Measurements from ENCODE around the gene PDXK. TPM values are rescaled to one million over a fixed set of nuclear protein-coding genes. Genes with fewer than 3 reads are reported as not detected.

Gene PDXK
- total and polyA plus RNA-seq, 2 donors from 2014 or later, result 122 to 210 TPM

- H3K4me3 ChIP-seq (ENCODE audit: low read length in 3 of 3), result no peak overlapping the region
- FAIRE-seq, result no peak
- no peaks in the 10 kb centered on the region for H3K27me3 ChIP-seq (ENCODE audit: control insufficient read depth, insufficient read depth, low read length)
- no peak for DNase-seq
- no peaks in the 10 kb centered on the region for H3K9me3 ChIP-seq (ENCODE audit: control insufficient read depth in 2 of 3, insufficient read depth in 1 of 3, low read length in 3 of 3)
- TF ChIP-seq CTCF (IDR thresholded peaks at IDR 0.05; ENCODE audit: borderline replicate concordance, extremely low read depth, insufficient read depth), result no peak
- H3K4me1 ChIP-seq (ENCODE audit: control insufficient read depth in 2 of 3, insufficient read depth in 2 of 3, low read depth in 1 of 3, low read length in 3 of 3), result no peaks in the 10 kb centered on the region
- peaks cover 0 to 9% (median 3%) of the 10 kb centered on the region in 3 donors for H3K36me3 ChIP-seq (ENCODE audit: control insufficient read depth in 2 of 3, insufficient read depth in 3 of 3, low read length in 3 of 3)
- H3K9ac ChIP-seq (ENCODE audit: low read length in 3 of 3), result no peak overlapping the region
- intact Hi-C loops (cut with DNase I), result no loop called here
- no peak overlapping the region for H3K27ac ChIP-seq (ENCODE audit: low read depth in 2 of 2, low read length in 2 of 2)
Measured at GRCh38 chr21:43805275-43805800, 86.4 kb downstream of the PDXK start.

GRCh38 chr21:43806017-43806710 lies 87.2 kb downstream of the PDXK start:
- H3K4me1 ChIP-seq (ENCODE audit: control insufficient read depth in 2 of 3, insufficient read depth in 2 of 3, low read depth in 1 of 3, low read length in 3 of 3), result peaks cover 0 to 7% (median 0%) of the 10 kb centered on the region in 3 donors
- peaks cover 0 to 8% (median 0%) of the 10 kb centered on the region in 3 donors for H3K36me3 ChIP-seq (ENCODE audit: control insufficient read depth in 2 of 3, insufficient read depth in 3 of 3, low read length in 3 of 3)
- intact Hi-C loops (cut with DNase I), result no loop called here
- no peaks in the 10 kb centered on the region for H3K9me3 ChIP-seq (ENCODE audit: control insufficient read depth in 2 of 3, insufficient read depth in 1 of 3, low read length in 3 of 3)
- no peak for DNase-seq
- H3K4me3 ChIP-seq (ENCODE audit: low read length in 3 of 3), result no peak overlapping the region
- FAIRE-seq, result no peak
- no peak overlapping the region for H3K27ac ChIP-seq (ENCODE audit: low read depth in 2 of 2, low read length in 2 of 2)
- H3K27me3 ChIP-seq (ENCODE audit: control insufficient read depth, insufficient read depth, low read length), result no peaks in the 10 kb centered on the region
- no peak overlapping the region for H3K9ac ChIP-seq (ENCODE audit: low read length in 3 of 3)
- TF ChIP-seq CTCF (IDR thresholded peaks at IDR 0.05; ENCODE audit: borderline replicate concordance, extremely low read depth, insufficient read depth), result no peak

GRCh38 chr21:43808367-43808766 lies 89.4 kb downstream of the PDXK start:
- H3K4me1 ChIP-seq (ENCODE audit: control insufficient read depth in 2 of 3, insufficient read depth in 2 of 3, low read depth in 1 of 3, low read length in 3 of 3), result peaks cover 0 to 7% (median 0%) of the 10 kb centered on the region in 3 donors
- TF ChIP-seq CTCF (IDR thresholded peaks at IDR 0.05; ENCODE audit: borderline replicate concordance, extremely low read depth, insufficient read depth), result no peak
- H3K9ac ChIP-seq (ENCODE audit: low read length in 3 of 3), result no peak overlapping the region
- intact Hi-C loops (cut with DNase I), result no loop called here
- no peaks in the 10 kb centered on the region for H3K9me3 ChIP-seq (ENCODE audit: control insufficient read depth in 2 of 3, insufficient read depth in 1 of 3, low read length in 3 of 3)
- no peak overlapping the region for H3K27ac ChIP-seq (ENCODE audit: low read depth in 2 of 2, low read length in 2 of 2)
- no peak overlapping the region for H3K4me3 ChIP-seq (ENCODE audit: low read length in 3 of 3)
- no peaks in the 10 kb centered on the region for H3K27me3 ChIP-seq (ENCODE audit: control insufficient read depth, insufficient read depth, low read length)
- H3K36me3 ChIP-seq (ENCODE audit: control insufficient read depth in 2 of 3, insufficient read depth in 3 of 3, low read length in 3 of 3), result no peaks in the 10 kb centered on the region
- DNase-seq (peak in 1 of 5 donors; percentile 77), FAIRE-seq (no peak)

All from kidney (tissue), 14 donors.